Right lobe of liver (tissue), 4 donors: Measurements from ENCODE around the gene CTIF.

Experiments
- POLR2A ChIP-seq: fragments of 450-650 bp; IDR thresholded peaks from one replicate; pipeline ENCODE4 v1.6.1; 2017; ENCODE audit warnings: antibody characterized with exemption, mild to moderate bottlenecking
- TF ChIP-seq, protein P1 (sequence below), 4 donors: fragments of 200-600 bp in 3 of 4; fragments of 450-650 bp in 1 of 4; IDR thresholded peaks; one replicate each; pipeline versions ENCODE4 v1.5.1 to v1.8.0; 2016 to 2022; ENCODE audit warnings: antibody characterized with exemption in 4 of 4, mild to moderate bottlenecking in 2 of 4
- donor health status: DM: no; HTN: no; CAD: no.
- donor health status: DM: no; HTN: no; CAD: no.
- donor health status: DM: no; HTN: yes; CAD: no.

DNA sequence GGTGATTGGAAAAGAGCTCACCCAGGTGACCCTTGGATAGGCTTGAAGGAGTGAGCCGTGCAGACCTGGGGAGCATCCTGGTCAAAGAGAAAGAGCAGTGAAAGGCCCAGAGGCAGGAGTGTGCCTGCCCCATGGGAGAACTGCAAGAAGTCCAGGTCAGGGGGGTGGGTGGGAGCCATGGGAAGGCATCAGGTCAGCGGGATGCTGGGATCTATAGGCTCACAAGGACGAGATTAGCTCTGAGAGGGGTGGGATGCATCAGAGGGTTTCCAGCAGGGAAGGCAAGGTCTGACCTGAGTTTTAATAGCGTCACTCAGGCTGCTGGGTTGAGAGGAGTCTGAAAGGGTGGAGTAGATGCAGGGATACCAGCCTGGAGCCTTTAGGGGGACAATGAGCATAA lies 253.3 kb downstream of the CTIF start:
- TF ChIP-seq POLR2A = no peak
- TF ChIP-seq, protein P1, sequence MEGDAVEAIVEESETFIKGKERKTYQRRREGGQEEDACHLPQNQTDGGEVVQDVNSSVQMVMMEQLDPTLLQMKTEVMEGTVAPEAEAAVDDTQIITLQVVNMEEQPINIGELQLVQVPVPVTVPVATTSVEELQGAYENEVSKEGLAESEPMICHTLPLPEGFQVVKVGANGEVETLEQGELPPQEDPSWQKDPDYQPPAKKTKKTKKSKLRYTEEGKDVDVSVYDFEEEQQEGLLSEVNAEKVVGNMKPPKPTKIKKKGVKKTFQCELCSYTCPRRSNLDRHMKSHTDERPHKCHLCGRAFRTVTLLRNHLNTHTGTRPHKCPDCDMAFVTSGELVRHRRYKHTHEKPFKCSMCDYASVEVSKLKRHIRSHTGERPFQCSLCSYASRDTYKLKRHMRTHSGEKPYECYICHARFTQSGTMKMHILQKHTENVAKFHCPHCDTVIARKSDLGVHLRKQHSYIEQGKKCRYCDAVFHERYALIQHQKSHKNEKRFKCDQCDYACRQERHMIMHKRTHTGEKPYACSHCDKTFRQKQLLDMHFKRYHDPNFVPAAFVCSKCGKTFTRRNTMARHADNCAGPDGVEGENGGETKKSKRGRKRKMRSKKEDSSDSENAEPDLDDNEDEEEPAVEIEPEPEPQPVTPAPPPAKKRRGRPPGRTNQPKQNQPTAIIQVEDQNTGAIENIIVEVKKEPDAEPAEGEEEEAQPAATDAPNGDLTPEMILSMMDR (IDR thresholded peaks at IDR 0.05) = no peak
